Measurements from ENCODE around the gene PIP5K1C. TPM values are rescaled to one million over a fixed set of nuclear protein-coding genes. Genes with fewer than 3 reads are reported as not detected.
"Not testable (repeated sequence)": the region's sequence is repeated elsewhere in the genome, so short reads cannot be mapped to it uniquely, and the experiment has no call there.

PIP5K1C gene
- total and polyA plus RNA-seq, 8 donors: 20.2 to 42.2 (median 27.0) TPM

- H3K9me3 ChIP-seq: no peaks in the 10 kb centered on the region
- peaks cover 0 to 62% of the 10 kb centered on the region in 2 donors for H3K36me3 ChIP-seq
- no peak overlapping the region for H3K4me3 ChIP-seq
- no peaks in the 10 kb centered on the region for H3K27me3 ChIP-seq
- no peak overlapping the region for H3K27ac ChIP-seq
- intact Hi-C loops (cut with DNase I): no loop called here
- DNase-seq: no peak
- no peaks in the 10 kb centered on the region for H3K4me1 ChIP-seq
- TF ChIP-seq, protein P1, sequence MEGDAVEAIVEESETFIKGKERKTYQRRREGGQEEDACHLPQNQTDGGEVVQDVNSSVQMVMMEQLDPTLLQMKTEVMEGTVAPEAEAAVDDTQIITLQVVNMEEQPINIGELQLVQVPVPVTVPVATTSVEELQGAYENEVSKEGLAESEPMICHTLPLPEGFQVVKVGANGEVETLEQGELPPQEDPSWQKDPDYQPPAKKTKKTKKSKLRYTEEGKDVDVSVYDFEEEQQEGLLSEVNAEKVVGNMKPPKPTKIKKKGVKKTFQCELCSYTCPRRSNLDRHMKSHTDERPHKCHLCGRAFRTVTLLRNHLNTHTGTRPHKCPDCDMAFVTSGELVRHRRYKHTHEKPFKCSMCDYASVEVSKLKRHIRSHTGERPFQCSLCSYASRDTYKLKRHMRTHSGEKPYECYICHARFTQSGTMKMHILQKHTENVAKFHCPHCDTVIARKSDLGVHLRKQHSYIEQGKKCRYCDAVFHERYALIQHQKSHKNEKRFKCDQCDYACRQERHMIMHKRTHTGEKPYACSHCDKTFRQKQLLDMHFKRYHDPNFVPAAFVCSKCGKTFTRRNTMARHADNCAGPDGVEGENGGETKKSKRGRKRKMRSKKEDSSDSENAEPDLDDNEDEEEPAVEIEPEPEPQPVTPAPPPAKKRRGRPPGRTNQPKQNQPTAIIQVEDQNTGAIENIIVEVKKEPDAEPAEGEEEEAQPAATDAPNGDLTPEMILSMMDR (IDR thresholded peaks at IDR 0.05): no peak
- ATAC-seq: no peak
Measured at GRCh38 chr19:3633559-3633988, 66.7 kb downstream of the PIP5K1C start.

- H3K9me3 ChIP-seq: no peaks in the 10 kb centered on the region
- H3K27ac ChIP-seq: no peak overlapping the region
- intact Hi-C loops (cut with DNase I): no loop called here
- H3K36me3 ChIP-seq: peaks cover 0 to 55% of the 10 kb centered on the region in 2 donors
- no peak for ATAC-seq
- H3K4me1 ChIP-seq: no peaks in the 10 kb centered on the region
- H3K27me3 ChIP-seq: no peaks in the 10 kb centered on the region
- TF ChIP-seq, protein P1 (IDR thresholded peaks at IDR 0.05): no peak
- DNase-seq: no peak
- no peak overlapping the region for H3K4me3 ChIP-seq
Measured at GRCh38 chr19:3632739-3633558, 67.3 kb downstream of the PIP5K1C start.

DNA sequence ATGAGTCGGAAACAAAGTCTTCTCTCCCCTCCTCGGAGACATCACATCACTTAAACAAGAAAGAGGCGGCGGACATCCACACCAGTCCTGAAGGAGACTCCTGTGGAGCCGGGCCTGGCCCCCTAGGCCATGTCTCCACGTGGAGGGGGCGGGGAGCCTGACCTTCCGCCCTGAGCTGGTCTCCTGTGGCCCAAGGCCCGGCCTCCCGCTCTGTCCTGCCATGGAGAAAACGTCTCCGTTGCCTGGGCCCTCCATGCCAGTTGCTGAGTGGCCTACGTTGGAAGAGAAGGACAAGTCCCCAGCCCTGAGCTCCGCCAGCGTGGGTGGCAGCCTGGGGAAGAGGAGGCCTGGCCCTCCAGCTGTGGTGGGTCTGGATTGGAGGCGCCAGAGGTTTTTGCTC is 68.2 kb downstream of the PIP5K1C start:
- peaks cover 0 to 47% of the 10 kb centered on the region in 2 donors for H3K36me3 ChIP-seq
- DNase-seq (no peak), ATAC-seq (no peak)
- H3K4me1 ChIP-seq: no peaks in the 10 kb centered on the region
- H3K4me3 ChIP-seq: no peak overlapping the region
- no peak overlapping the region for H3K27ac ChIP-seq
- intact Hi-C loops (cut with DNase I): no loop called here
- no peaks in the 10 kb centered on the region for H3K9me3 ChIP-seq
- TF ChIP-seq, protein P1 (IDR thresholded peaks at IDR 0.05): no peak
- H3K27me3 ChIP-seq: no peaks in the 10 kb centered on the region

GRCh38 chr19:3631053-3631861 is 69.0 kb downstream of the PIP5K1C start:
- no peak overlapping the region for H3K4me3 ChIP-seq
- intact Hi-C loops (cut with DNase I): no loop called here
- no peak overlapping the region for H3K27ac ChIP-seq
- H3K9me3 ChIP-seq: no peaks in the 10 kb centered on the region
- no peaks in the 10 kb centered on the region for H3K4me1 ChIP-seq
- TF ChIP-seq, protein P1 (IDR thresholded peaks at IDR 0.05): no peak
- no peaks in the 10 kb centered on the region for H3K27me3 ChIP-seq
- H3K36me3 ChIP-seq: peaks cover 0 to 38% of the 10 kb centered on the region in 2 donors
- no peak for ATAC-seq
- no peak for DNase-seq

DNA sequence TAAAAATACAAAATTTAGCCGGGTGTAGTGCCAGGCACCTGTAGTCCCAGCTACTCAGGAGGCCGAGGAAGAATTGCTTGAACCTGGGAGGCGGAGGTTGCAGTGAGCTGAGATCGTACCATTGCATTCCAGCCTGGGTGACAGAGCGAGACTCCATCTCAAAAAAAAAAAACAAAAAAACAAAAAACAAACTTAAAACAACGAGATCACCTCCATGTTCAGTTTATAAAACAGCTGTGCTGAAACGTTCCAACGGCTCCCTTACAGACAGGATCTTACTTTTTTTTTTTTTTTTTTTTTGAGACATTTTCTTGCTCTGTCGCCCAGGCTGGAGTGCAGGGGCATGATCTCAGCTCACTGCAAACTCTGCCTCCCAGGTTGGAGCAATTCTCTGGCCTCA is 71.5 kb downstream of the PIP5K1C start:
- H3K27ac ChIP-seq; ATAC-seq; intact Hi-C loops (cut with DNase I): not testable (repeated sequence)

More for the DNA sequence above, 71.5 kb downstream of the PIP5K1C start:
- not testable (repeated sequence) for H3K27me3 ChIP-seq, H3K4me3 ChIP-seq, DNase-seq, H3K9me3 ChIP-seq
- Histone ChIP-seq H3K36me3 (peaks cover 0 to 31% of the 10 kb centered on the region in 2 donors), H3K4me1 (peaks cover 12 to 17% of the 10 kb centered on the region in 2 donors)
